Liver (tissue), 9 donors: ENCODE data around the gene PDK4. TPM values are rescaled to one million over a fixed set of nuclear protein-coding genes. Genes with fewer than 3 reads are reported as not detected.

ENCODE experiments used
- DNase-seq: peaks from one replicate; pipeline ENCODE4 v3.0.0-alpha.2; 2017; ENCODE audit warnings: low spot score
- H3K27ac ChIP-seq, 2 donors: one replicate each; pipeline ENCODE4 v1.7.0; 2013; ENCODE audit warnings: inconsistent platforms in 2 of 2, low read length in 2 of 2, control low read depth in 1 of 2, low read depth in 1 of 2, mild to moderate bottlenecking in 1 of 2
- H3K27me3 ChIP-seq, 4 donors: one replicate each; pipeline versions ENCODE4 v1.6.1 to v1.7.0; 2013; ENCODE audit warnings: low read length in 3 of 4, inconsistent platforms in 1 of 4, mild to moderate bottlenecking in 1 of 4, moderate library complexity in 1 of 4; ENCODE audit not compliant: control insufficient read depth in 4 of 4, insufficient read depth in 4 of 4
- H3K36me3 ChIP-seq, 4 donors: one replicate each; pipeline versions ENCODE4 v1.6.1 to v1.7.0; 2013; ENCODE audit warnings: low read length in 3 of 4, mild to moderate bottlenecking in 3 of 4, low read depth in 1 of 4, moderate library complexity in 1 of 4; ENCODE audit not compliant: control insufficient read depth in 4 of 4, insufficient read depth in 3 of 4
- H3K4me1 ChIP-seq, 4 donors: one replicate each; pipeline versions ENCODE4 v1.6.1 to v1.7.0; 2013; ENCODE audit warnings: low read length in 3 of 4, mild to moderate bottlenecking in 3 of 4, moderate library complexity in 1 of 4; ENCODE audit not compliant: control insufficient read depth in 4 of 4, insufficient read depth in 4 of 4
- H3K4me3 ChIP-seq, 3 donors: one replicate each; pipeline versions ENCODE4 v1.6.1 to v1.7.0; 2013; ENCODE audit warnings: low read length in 3 of 3, control low read depth in 1 of 3, low read depth in 1 of 3, mild to moderate bottlenecking in 1 of 3
- H3K9ac ChIP-seq, 2 donors: one replicate each; pipeline ENCODE4 v1.7.0; 2013; ENCODE audit warnings: low read length in 2 of 2, mild to moderate bottlenecking in 2 of 2, moderate library complexity in 2 of 2, control low read depth in 1 of 2, low read depth in 1 of 2
- H3K9me3 ChIP-seq, 4 donors: one replicate each; pipeline versions ENCODE4 v1.6.1 to v1.7.0; 2013; ENCODE audit warnings: low read length in 3 of 4; ENCODE audit not compliant: control insufficient read depth in 4 of 4
- ATF3 ChIP-seq: IDR thresholded peaks from 2 replicates; pipeline ENCODE4 v1.6.1; 2016; ENCODE audit warnings: antibody characterized with exemption
- CTCF ChIP-seq: fragments of 150-350 bp; IDR thresholded peaks from 2 replicates; pipeline ENCODE4 v1.5.1; 2017; ENCODE audit warnings: improper control_type of control experiment, low read depth, low read length; ENCODE audit not compliant: missing input control
- EGR1 ChIP-seq, 2 donors: IDR thresholded peaks; 2 replicates each; pipeline ENCODE4 v1.6.1; 2016 to 2018; ENCODE audit warnings: antibody characterized with exemption in 2 of 2, low read depth in 2 of 2
- FOXA1 ChIP-seq: IDR thresholded peaks from 2 replicates; pipeline ENCODE4 v1.6.1; 2016; ENCODE audit warnings: antibody characterized with exemption
- FOXA2 ChIP-seq: IDR thresholded peaks from 2 replicates; pipeline ENCODE4 v1.6.1; 2016; ENCODE audit warnings: antibody characterized with exemption
- GABPA ChIP-seq, 2 donors: IDR thresholded peaks in 1 of 2; conservative IDR thresholded peaks in 1 of 2; 2 replicates each; pipeline ENCODE4 v1.6.1; 2016; ENCODE audit warnings: antibody characterized with exemption in 2 of 2, mild to moderate bottlenecking in 1 of 2, moderate library complexity in 1 of 2
- HNF4A ChIP-seq, 2 donors: conservative IDR thresholded peaks; 2 replicates each; pipeline ENCODE4 v1.6.1; 2016; ENCODE audit warnings: antibody characterized with exemption in 2 of 2, mild to moderate bottlenecking in 2 of 2
- HNF4G ChIP-seq: IDR thresholded peaks from 2 replicates; pipeline ENCODE4 v1.6.1; 2016; ENCODE audit warnings: antibody characterized with exemption
- JUND ChIP-seq, 2 donors: IDR thresholded peaks; 2 replicates each; pipeline ENCODE4 v1.6.1; 2016; ENCODE audit warnings: antibody characterized with exemption in 2 of 2
- RAD21 ChIP-seq, 2 donors: IDR thresholded peaks; 2 replicates each; pipeline ENCODE4 v1.6.1; 2016; ENCODE audit warnings: antibody characterized with exemption in 2 of 2, mild to moderate bottlenecking in 2 of 2
- RXRA ChIP-seq, 2 donors: IDR thresholded peaks; 2 replicates each; pipeline ENCODE4 v1.6.1; 2017 to 2018; ENCODE audit warnings: antibody characterized with exemption in 2 of 2, mild to moderate bottlenecking in 1 of 2
- SP1 ChIP-seq: IDR thresholded peaks from 2 replicates; pipeline ENCODE4 v1.6.1; 2018; ENCODE audit warnings: antibody characterized with exemption, mild to moderate bottlenecking
- TAF1 ChIP-seq: conservative IDR thresholded peaks from 2 replicates; pipeline ENCODE4 v1.6.1; 2016; ENCODE audit warnings: antibody characterized with exemption, mild to moderate bottlenecking
- YY1 ChIP-seq: IDR thresholded peaks from 2 replicates; pipeline ENCODE4 v1.6.1; 2016; ENCODE audit warnings: antibody characterized with exemption, mild to moderate bottlenecking
- WGBS: extraction: QIAGEN DNeasy Blood & Tissue Kit; methylation state at CpG from one replicate; pipeline ENCODE4 v1.1.7; 2013; 5-methylcytosine and 5-hydroxymethylcytosine counted together
- polyA plus RNA-seq, 2 donors: library from polyadenylated mRNA; stranded (reverse) in 1 of 2; unstranded in 1 of 2; fragments of 200-250 nt in 1 of 2; fragments of >200 nt in 1 of 2; fragmentation: Nextera tagmentation in 1 of 2; extraction: Ambion mirVana in 1 of 2; gene quantifications; one replicate each; pipeline versions ENCODE4 v1.2.1 to v1.2.3, GENCODE V29; 2013 to 2015
- total RNA-seq, 2 donors: library from RNA; depleted of rRNA; stranded (reverse); fragments of >200 nt; gene quantifications; one replicate each; pipeline ENCODE4 v1.2.3, GENCODE V29; 2014
- TF ChIP-seq, protein P1 (sequence below): IDR thresholded peaks from 2 replicates; pipeline ENCODE4 v1.6.1; 2016; ENCODE audit warnings: antibody characterized with exemption
- TF ChIP-seq, protein P2 (sequence below): IDR thresholded peaks from 2 replicates; pipeline ENCODE4 v1.6.1; 2016; ENCODE audit warnings: antibody characterized with exemption, mild to moderate bottlenecking
- TF ChIP-seq, protein P3 (sequence below): IDR thresholded peaks from 2 replicates; pipeline ENCODE4 v1.6.1; 2016; ENCODE audit warnings: antibody characterized with exemption
- donor health status: healthy.
- donor health status: healthy.
- donor health status: healthy.
- donor health status: healthy.
- donor health status: healthy.

Gene PDK4
- total and polyA plus RNA-seq, 4 donors, result 6.3 to 116 (median 50.0) TPM

- TF ChIP-seq, protein P1, sequence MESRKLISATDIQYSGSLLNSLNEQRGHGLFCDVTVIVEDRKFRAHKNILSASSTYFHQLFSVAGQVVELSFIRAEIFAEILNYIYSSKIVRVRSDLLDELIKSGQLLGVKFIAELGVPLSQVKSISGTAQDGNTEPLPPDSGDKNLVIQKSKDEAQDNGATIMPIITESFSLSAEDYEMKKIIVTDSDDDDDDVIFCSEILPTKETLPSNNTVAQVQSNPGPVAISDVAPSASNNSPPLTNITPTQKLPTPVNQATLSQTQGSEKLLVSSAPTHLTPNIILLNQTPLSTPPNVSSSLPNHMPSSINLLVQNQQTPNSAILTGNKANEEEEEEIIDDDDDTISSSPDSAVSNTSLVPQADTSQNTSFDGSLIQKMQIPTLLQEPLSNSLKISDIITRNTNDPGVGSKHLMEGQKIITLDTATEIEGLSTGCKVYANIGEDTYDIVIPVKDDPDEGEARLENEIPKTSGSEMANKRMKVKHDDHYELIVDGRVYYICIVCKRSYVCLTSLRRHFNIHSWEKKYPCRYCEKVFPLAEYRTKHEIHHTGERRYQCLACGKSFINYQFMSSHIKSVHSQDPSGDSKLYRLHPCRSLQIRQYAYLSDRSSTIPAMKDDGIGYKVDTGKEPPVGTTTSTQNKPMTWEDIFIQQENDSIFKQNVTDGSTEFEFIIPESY, result no peak
These were observed 51.2 kb downstream of the PDK4 start (continued) for GRCh38 chr7:95545007-95545615.

- H3K4me3 ChIP-seq, result no peak overlapping the region
- H3K27ac ChIP-seq, result no peak overlapping the region
- 75% methylated on average over 1 of the region's 1 CpG for WGBS
- no peaks in the 10 kb centered on the region for H3K36me3 ChIP-seq
- H3K9me3 ChIP-seq, result no peaks in the 10 kb centered on the region
- no peak overlapping the region for H3K9ac ChIP-seq
- TF ChIP-seq HNF4G, result no peak
- no peak for TF ChIP-seq FOXA1
- TF ChIP-seq CTCF, result no peak
- TF ChIP-seq HNF4A (conservative IDR thresholded peaks at IDR 0.05), result no peak
- TF ChIP-seq GABPA (IDR thresholded peaks at IDR 0.05 in 1 of 2, conservative IDR thresholded peaks at IDR 0.05 in 1 of 2), result no peak
- TF ChIP-seq SP1, result no peak
- TF ChIP-seq RAD21 (IDR thresholded peaks at IDR 0.05), result no peak
- TF ChIP-seq ATF3, result no peak
- no peak for TF ChIP-seq RXRA (IDR thresholded peaks at IDR 0.05)
- TF ChIP-seq, protein P2, sequence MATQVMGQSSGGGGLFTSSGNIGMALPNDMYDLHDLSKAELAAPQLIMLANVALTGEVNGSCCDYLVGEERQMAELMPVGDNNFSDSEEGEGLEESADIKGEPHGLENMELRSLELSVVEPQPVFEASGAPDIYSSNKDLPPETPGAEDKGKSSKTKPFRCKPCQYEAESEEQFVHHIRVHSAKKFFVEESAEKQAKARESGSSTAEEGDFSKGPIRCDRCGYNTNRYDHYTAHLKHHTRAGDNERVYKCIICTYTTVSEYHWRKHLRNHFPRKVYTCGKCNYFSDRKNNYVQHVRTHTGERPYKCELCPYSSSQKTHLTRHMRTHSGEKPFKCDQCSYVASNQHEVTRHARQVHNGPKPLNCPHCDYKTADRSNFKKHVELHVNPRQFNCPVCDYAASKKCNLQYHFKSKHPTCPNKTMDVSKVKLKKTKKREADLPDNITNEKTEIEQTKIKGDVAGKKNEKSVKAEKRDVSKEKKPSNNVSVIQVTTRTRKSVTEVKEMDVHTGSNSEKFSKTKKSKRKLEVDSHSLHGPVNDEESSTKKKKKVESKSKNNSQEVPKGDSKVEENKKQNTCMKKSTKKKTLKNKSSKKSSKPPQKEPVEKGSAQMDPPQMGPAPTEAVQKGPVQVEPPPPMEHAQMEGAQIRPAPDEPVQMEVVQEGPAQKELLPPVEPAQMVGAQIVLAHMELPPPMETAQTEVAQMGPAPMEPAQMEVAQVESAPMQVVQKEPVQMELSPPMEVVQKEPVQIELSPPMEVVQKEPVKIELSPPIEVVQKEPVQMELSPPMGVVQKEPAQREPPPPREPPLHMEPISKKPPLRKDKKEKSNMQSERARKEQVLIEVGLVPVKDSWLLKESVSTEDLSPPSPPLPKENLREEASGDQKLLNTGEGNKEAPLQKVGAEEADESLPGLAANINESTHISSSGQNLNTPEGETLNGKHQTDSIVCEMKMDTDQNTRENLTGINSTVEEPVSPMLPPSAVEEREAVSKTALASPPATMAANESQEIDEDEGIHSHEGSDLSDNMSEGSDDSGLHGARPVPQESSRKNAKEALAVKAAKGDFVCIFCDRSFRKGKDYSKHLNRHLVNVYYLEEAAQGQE, result no peak
- TF ChIP-seq TAF1, result no peak
- TF ChIP-seq, protein P1, result no peak
- no peak for TF ChIP-seq JUND (IDR thresholded peaks at IDR 0.05)
- TF ChIP-seq YY1, result no peak
- TF ChIP-seq FOXA2, result no peak
- TF ChIP-seq, protein P3, sequence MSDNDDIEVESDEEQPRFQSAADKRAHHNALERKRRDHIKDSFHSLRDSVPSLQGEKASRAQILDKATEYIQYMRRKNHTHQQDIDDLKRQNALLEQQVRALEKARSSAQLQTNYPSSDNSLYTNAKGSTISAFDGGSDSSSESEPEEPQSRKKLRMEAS, result no peak
- TF ChIP-seq EGR1 (IDR thresholded peaks at IDR 0.05; ENCODE audit: low read depth in 2 of 2), result no peak
- DNase-seq, result no peak
- H3K27me3 ChIP-seq, result no peaks in the 10 kb centered on the region
- peaks cover 10 to 46% (median 37%) of the 10 kb centered on the region in 4 donors for H3K4me1 ChIP-seq
These were observed 52.1 kb downstream of the PDK4 start for GRCh38 chr7:95544171-95544570.
